ENCODE data around the gene ADAM12. TPM values are rescaled to one million over a fixed set of nuclear protein-coding genes. Genes with fewer than 3 reads are reported as not detected.

ADAM12 gene
- polyA plus RNA-seq, 1 donor from 2014 or later, result 0.09 TPM

GRCh38 chr10:126290232-126290631 is 98.0 kb downstream of the ADAM12 start:
- no peak for TF ChIP-seq REST (IDR thresholded peaks at IDR 0.05; ENCODE audit: borderline replicate concordance)
- TF ChIP-seq CTCF (IDR thresholded peaks at IDR 0.05; ENCODE audit: poor library complexity, severe bottlenecking), result no peak
- TF ChIP-seq RAD21 (conservative IDR thresholded peaks at IDR 0.05), result no peak
- TF ChIP-seq EP300 (conservative IDR thresholded peaks at IDR 0.05; ENCODE audit: poor library complexity, severe bottlenecking), result no peak
- TF ChIP-seq TAF1 (IDR thresholded peaks at IDR 0.05; ENCODE audit: low read depth), result no peak
- TF ChIP-seq MXI1 (conservative IDR thresholded peaks at IDR 0.05; ENCODE audit: poor library complexity, severe bottlenecking), result no peak
- TF ChIP-seq SMC3 (conservative IDR thresholded peaks at IDR 0.05; ENCODE audit: poor library complexity), result no peak
- TF ChIP-seq POLR2AphosphoS5 (IDR thresholded peaks at IDR 0.05), result no peak
- TF ChIP-seq EZH2 (IDR thresholded peaks at IDR 0.05; ENCODE audit: borderline replicate concordance, insufficient read depth, low read length, poor library complexity, severe bottlenecking), result no peak
- no peaks in the 10 kb centered on the region for H3K36me3 ChIP-seq (ENCODE audit: insufficient read depth, low read length)
- H3K4me3 ChIP-seq (ENCODE audit: low read length), result no peak overlapping the region
- H3K27me3 ChIP-seq (ENCODE audit: insufficient read depth, low read depth, low read length), result no peaks in the 10 kb centered on the region
- no peak overlapping the region for H2AFZ ChIP-seq (ENCODE audit: low read depth, low read length)
- H4K20me1 ChIP-seq (ENCODE audit: insufficient read depth), result no peaks in the 10 kb centered on the region
- no peaks in the 10 kb centered on the region for H3K9me3 ChIP-seq (ENCODE audit: low read length)
- H3K27ac ChIP-seq (ENCODE audit: low read length), result no peak overlapping the region
- H3F3A ChIP-seq (ENCODE audit: insufficient read depth, low read length, poor library complexity, severe bottlenecking), result no peaks in the 10 kb centered on the region
- H3K9me2 ChIP-seq (ENCODE audit: insufficient read depth, low read length), result no peaks in the 10 kb centered on the region
- no peak overlapping the region for H3K4me2 ChIP-seq (ENCODE audit: low read length)
- H3K79me2 ChIP-seq (replicated peaks; ENCODE audit: insufficient read depth, low read length), result no peaks in the 10 kb centered on the region
- H3K9ac ChIP-seq (ENCODE audit: low read length), result no peak overlapping the region

- H3K9me2 ChIP-seq (ENCODE audit: insufficient read depth, low read length), result no peaks in the 10 kb centered on the region
- H3K27me3 ChIP-seq (ENCODE audit: insufficient read depth, low read depth, low read length), result no peaks in the 10 kb centered on the region
- no peaks in the 10 kb centered on the region for H3K9me3 ChIP-seq (ENCODE audit: low read length)
- H4K20me1 ChIP-seq (ENCODE audit: insufficient read depth), result no peaks in the 10 kb centered on the region
- H3K36me3 ChIP-seq (ENCODE audit: insufficient read depth, low read length), result no peaks in the 10 kb centered on the region
- no peak overlapping the region for H3K27ac ChIP-seq (ENCODE audit: low read length)
- H2AFZ ChIP-seq (ENCODE audit: low read depth, low read length), result no peak overlapping the region
- no peaks in the 10 kb centered on the region for H3F3A ChIP-seq (ENCODE audit: insufficient read depth, low read length, poor library complexity, severe bottlenecking)
- TF ChIP-seq CTCF (IDR thresholded peaks at IDR 0.05; ENCODE audit: poor library complexity, severe bottlenecking), result no peak
- TF ChIP-seq SMC3 (conservative IDR thresholded peaks at IDR 0.05; ENCODE audit: poor library complexity), result no peak
- TF ChIP-seq TAF1 (IDR thresholded peaks at IDR 0.05; ENCODE audit: low read depth), result no peak
- TF ChIP-seq EZH2 (IDR thresholded peaks at IDR 0.05; ENCODE audit: borderline replicate concordance, insufficient read depth, low read length, poor library complexity, severe bottlenecking), result no peak
- TF ChIP-seq MXI1 (conservative IDR thresholded peaks at IDR 0.05; ENCODE audit: poor library complexity, severe bottlenecking), result no peak
- TF ChIP-seq REST (IDR thresholded peaks at IDR 0.05; ENCODE audit: borderline replicate concordance), result no peak
- TF ChIP-seq POLR2AphosphoS5 (IDR thresholded peaks at IDR 0.05), result no peak
- no peak for TF ChIP-seq RAD21 (conservative IDR thresholded peaks at IDR 0.05)
- TF ChIP-seq EP300 (conservative IDR thresholded peaks at IDR 0.05; ENCODE audit: poor library complexity, severe bottlenecking), result no peak
- H3K4me2 ChIP-seq (ENCODE audit: low read length), result no peak overlapping the region
- no peak overlapping the region for H3K4me3 ChIP-seq (ENCODE audit: low read length)
- H3K79me2 ChIP-seq (replicated peaks; ENCODE audit: insufficient read depth, low read length), result no peaks in the 10 kb centered on the region
- H3K9ac ChIP-seq (ENCODE audit: low read length), result no peak overlapping the region
These were observed 99.5 kb downstream of the ADAM12 start for GRCh38 chr10:126288547-126289493.
